Hepatocyte (in vitro differentiated cells): ENCODE measurements around the gene GPATCH11.

Source experiments
- CTCF ChIP-seq: fragments of 200-600 bp; sonication (generic); IDR thresholded peaks from 2 replicates; pipeline ENCODE4 v1.5.1; 2016; ENCODE audit warnings: antibody characterized with exemption, mild to moderate bottlenecking; ENCODE audit not compliant: poor library complexity
- EZH2 ChIP-seq: fragments of 200-600 bp; sonication (generic); IDR thresholded peaks from 2 replicates; pipeline ENCODE4 v1.6.1; 2016; ENCODE audit warnings: antibody characterized with exemption, mild to moderate bottlenecking, borderline replicate concordance

GRCh38 chr2:37060446-37060845 is 23.9 kb upstream of the GPATCH11 start:
- TF ChIP-seq EZH2 = no peak
- no peak for TF ChIP-seq CTCF
